HUES48 (cell line): ENCODE results near the gene CCL13.

ENCODE experiments used
- H3K27ac ChIP-seq: one replicate; pipeline ENCODE4 v1.7.0; 2013; ENCODE audit warnings: low read depth, low read length, inconsistent platforms
- H3K27me3 ChIP-seq: 2 replicates; pipeline ENCODE4 v1.6.1; 2013; ENCODE audit warnings: mild to moderate bottlenecking, low read length; ENCODE audit not compliant: control insufficient read depth, insufficient read depth
- H3K36me3 ChIP-seq: 2 replicates; pipeline ENCODE4 v1.6.1; 2013; ENCODE audit warnings: low read length; ENCODE audit not compliant: control insufficient read depth, insufficient read depth
- H3K4me1 ChIP-seq: 2 replicates; pipeline ENCODE4 v1.6.1; 2013; ENCODE audit warnings: mild to moderate bottlenecking, low read length; ENCODE audit not compliant: control insufficient read depth, insufficient read depth
- H3K4me3 ChIP-seq: 2 replicates; pipeline ENCODE4 v1.5.1; 2013; ENCODE audit warnings: mild to moderate bottlenecking, low read depth, low read length
- H3K9ac ChIP-seq: 2 replicates; pipeline ENCODE4 v1.6.1; 2013; ENCODE audit warnings: mild to moderate bottlenecking, low read depth, low read length, moderate library complexity
- H3K9me3 ChIP-seq: 2 replicates; pipeline ENCODE4 v1.6.1; 2013; ENCODE audit warnings: low read length; ENCODE audit not compliant: control insufficient read depth, insufficient read depth

Gene CCL13

DNA sequence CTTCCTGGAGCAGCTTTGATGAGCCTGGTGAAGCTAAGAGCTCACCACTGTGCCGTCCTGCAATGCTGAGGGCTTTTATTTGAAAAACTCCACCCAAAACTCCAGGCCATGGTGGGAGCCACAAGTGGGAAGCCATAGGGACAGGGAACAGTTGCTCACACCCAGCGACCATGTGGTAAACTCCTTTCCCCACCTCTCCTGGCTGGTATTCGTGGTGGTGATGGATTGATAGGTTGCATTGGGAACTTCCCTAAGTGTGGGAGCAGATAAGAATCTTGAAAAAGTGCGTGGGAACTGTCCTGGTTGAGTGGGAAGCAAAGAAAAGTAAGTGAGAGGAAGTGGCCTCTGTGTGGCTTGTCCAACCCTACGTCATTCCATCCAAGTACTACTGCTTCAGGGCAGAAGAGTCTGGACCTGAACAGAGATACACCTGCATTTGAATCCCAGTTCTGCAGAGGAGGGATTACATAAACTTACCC lies 6.9 kb downstream of the CCL13 start, which contains the start of gene CCL1:
Gene CCL1, minus strand, starts transcription at position 51 of the 479 bp plus-strand sequence. CDS start 72 bp downstream, outside the sequence.
- no peak within 1 kb of the TSS for H3K27ac ChIP-seq
- no peak within 1 kb of the TSS for H3K9ac ChIP-seq
- no peak within 1 kb of the TSS for H3K4me3 ChIP-seq
- H3K27me3 ChIP-seq = no peaks in the 10 kb centered on the region
- H3K36me3 ChIP-seq = no peaks in the 10 kb centered on the region
- no peaks in the 10 kb centered on the region for H3K4me1 ChIP-seq
- H3K9me3 ChIP-seq = no peaks in the 10 kb centered on the region

DNA sequence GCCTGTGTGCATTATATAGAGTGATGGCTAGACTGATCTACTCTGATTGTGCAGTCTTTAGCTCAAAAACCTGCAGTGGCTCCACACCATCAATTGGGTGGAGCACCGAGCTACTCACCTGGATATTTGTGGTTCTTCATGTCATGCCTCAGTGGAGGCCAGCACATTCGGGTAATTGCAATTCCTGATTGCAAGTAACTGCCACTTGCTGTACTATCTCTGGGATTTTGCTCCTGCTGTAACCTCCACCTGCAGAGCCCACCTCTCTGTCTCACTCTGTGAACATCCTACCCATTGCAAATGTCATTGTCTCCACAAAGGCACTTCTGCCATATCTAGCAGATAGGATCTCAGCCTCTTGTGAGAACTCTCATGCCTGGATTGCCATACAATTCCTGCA lies 8.5 kb downstream of the CCL13 start:
- no peaks in the 10 kb centered on the region for H3K9me3 ChIP-seq
- H3K36me3 ChIP-seq = no peaks in the 10 kb centered on the region
- H3K27me3 ChIP-seq = no peaks in the 10 kb centered on the region
- H3K4me3 ChIP-seq = no peak overlapping the region
- no peak overlapping the region for H3K27ac ChIP-seq
- no peak overlapping the region for H3K9ac ChIP-seq
- no peaks in the 10 kb centered on the region for H3K4me1 ChIP-seq

DNA sequence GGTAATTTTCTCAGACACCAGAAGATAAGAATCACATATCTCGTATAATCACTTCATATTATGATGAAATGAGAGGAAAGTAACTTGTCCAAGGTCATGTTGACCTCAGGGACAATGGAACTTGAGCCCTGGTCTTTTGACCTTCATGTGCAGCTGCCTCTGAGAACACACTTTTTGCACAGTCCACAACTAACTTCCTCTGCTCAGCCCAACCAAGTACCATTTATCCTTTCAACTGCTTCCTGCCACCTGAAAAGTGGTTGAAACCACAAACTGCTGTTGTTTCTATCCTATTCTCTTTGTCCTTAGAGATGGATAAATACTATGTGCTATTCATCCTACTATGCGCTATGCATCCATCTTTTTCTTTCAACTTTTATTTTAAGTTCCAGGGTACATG lies 9.1 kb downstream of the CCL13 start:
- H3K4me1 ChIP-seq = no peaks in the 10 kb centered on the region
- no peak overlapping the region for H3K4me3 ChIP-seq
- no peaks in the 10 kb centered on the region for H3K36me3 ChIP-seq
- no peak overlapping the region for H3K9ac ChIP-seq
- H3K9me3 ChIP-seq = no peaks in the 10 kb centered on the region
- H3K27ac ChIP-seq = no peak overlapping the region
- no peaks in the 10 kb centered on the region for H3K27me3 ChIP-seq

DNA sequence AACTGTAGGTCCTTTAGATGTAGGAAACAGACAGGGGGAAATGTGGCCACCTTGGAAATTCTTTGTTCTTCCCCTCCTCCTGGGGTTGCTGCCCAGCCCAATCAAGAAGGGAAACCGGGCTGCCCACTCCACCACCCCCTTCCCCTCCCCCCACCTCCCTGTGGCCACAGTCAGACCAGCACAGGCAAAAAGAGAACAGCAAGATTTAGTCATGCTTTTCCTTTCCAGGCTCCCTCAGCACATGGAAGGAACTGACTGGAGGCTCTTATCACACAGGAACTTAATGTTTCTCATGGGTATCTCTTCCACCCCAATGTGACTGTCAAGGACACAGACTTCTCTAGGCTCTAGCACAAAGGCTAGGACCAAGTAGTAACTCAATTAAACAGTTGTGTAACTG lies 9.7 kb downstream of the CCL13 start:
- Histone ChIP-seq H3K27ac (no peak overlapping the region), H3K27me3 (no peaks in the 10 kb centered on the region), H3K36me3 (no peaks in the 10 kb centered on the region), H3K9ac (no peak overlapping the region), H3K4me1 (no peaks in the 10 kb centered on the region), H3K4me3 (no peak overlapping the region), H3K9me3 (no peaks in the 10 kb centered on the region)

DNA sequence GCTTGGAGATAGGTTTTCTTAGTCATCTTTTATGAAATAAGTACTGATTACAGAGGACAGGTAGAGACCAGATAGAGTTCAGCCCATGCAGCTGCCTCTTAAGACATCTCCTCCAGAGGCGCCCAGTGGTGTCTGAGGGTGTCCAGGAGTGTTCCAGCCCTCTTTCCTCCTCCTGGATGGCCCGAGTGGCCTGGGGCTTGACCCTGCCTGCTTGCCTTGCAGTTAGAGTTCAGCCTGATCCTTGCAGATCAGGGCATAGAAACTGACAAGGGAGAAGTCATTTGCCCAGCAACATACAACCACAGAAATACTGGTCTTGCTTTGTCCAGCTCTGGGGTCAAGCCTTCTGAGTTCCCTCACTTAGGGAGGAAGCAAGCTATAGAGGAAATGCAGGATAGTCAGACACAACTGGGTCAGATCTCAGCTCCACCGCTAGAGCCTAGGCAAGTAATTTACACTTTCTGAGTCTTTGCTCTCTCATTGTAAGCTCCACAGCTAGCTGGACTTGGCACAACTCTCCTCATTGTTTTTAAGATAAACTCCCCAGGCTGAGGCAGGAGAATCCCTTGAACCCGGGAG lies 10.3 kb downstream of the CCL13 start:
- H3K9ac ChIP-seq = no peak overlapping the region
- H3K4me1 ChIP-seq = no peaks in the 10 kb centered on the region

DNA sequence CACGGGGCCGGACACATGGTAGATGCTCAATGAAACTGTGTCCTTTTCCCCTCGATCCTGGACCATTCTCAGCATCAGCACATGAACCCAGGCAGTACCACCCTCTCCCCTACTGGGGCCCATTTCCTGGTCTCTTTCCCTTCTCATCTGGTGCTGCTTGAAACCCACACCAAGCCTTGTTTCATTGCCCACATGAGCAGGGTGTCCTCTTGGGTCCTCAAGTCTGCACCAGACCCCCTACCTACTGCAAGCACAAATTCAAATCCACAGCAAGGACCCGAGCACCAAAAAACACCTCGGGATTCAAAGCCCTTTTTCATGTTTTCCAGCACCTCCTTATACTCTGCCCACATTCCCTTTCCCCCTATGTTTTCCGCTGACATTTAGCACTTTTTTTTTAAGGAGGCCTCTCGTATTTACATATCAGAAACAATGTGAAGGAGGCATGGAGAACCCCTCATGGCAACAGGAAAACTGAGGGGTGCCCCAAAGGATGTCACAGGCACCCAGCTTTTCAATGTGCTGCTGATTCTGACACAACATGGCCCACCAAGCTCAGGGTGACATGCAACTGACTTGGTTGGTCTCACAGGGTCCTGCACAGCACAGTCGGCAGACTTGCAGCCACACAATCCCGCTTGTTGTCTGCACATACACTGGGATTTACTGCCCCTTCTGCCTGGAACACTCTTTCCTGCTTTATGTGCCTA lies 11.4 kb downstream of the CCL13 start:
- Histone ChIP-seq H3K27ac (no peak overlapping the region), H3K9ac (no peak overlapping the region), H3K36me3 (no peaks in the 10 kb centered on the region), H3K4me3 (no peak overlapping the region), H3K9me3 (no peaks in the 10 kb centered on the region), H3K27me3 (no peaks in the 10 kb centered on the region), H3K4me1 (no peaks in the 10 kb centered on the region)

More for the DNA sequence above, 10.3 kb downstream of the CCL13 start:
- Histone ChIP-seq H3K9me3 (no peaks in the 10 kb centered on the region), H3K27me3 (no peaks in the 10 kb centered on the region), H3K4me3 (no peak overlapping the region), H3K36me3 (no peaks in the 10 kb centered on the region), H3K27ac (no peak overlapping the region)

DNA sequence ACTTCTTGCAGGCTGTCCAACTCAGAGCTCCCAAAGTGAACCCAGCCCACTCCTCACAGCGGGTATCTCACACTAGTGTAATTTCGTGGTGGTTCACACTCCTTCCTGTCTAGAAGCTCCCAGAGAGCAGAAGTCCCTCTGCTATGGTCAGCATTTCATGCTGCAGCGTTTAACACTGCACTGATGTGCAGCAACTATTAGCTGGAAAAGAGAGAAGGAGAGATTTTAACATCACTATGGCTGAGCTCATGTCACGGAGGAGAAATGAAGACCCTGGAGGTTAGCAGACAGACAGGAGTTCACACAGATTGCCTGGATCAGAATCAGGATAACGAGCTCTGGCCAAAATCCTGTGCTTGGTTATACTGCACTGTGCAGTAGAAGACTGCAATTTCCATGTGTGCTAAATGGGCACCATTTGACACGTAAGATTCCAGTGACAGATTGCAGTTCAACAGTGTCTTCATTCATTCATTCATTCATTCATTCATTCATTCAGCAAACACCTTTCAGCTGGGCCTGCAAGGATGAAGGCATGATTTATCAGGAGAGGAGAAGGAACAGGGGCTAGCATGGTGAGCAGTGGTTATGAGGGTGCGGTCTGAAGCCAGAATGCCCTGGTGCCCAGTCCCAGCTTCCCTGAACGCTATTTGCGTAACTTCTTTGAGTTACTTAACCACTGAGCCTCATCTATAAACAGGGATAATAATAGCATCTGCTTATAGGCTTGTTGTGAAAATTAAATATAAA lies 12.1 kb downstream of the CCL13 start:
- no peak overlapping the region for H3K9ac ChIP-seq
- no peaks in the 10 kb centered on the region for H3K4me1 ChIP-seq
- no peaks in the 10 kb centered on the region for H3K9me3 ChIP-seq
- no peaks in the 10 kb centered on the region for H3K27me3 ChIP-seq
- H3K27ac ChIP-seq = no peak overlapping the region
- no peak overlapping the region for H3K4me3 ChIP-seq
- H3K36me3 ChIP-seq = no peaks in the 10 kb centered on the region

DNA sequence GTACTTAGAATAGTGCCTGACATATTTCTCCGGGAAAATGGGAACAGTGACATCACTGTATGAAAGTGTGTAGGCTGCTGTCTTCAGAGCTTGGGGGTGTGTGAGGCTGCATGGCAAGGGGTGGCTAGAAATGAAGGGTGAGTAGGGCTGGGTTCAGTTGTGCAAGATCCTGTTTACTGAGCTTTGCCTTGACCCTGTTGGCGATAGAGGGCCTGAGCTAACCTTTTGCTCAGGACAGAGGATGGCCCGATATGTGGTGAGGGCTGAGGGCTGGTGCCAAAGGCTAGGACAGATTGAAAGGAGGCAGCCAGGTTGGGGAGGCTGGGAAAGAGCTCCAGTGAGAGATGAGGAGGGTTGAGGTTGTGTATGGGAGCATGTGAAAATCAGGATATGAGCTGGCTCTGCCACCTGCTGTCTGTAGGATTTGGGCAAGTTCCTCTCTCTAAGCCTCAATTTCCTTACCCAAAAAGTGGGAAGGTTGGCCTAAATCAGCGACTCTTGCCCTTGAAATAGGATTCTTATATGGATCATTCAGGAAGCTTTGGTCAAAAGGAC lies 12.7 kb downstream of the CCL13 start:
- no peaks in the 10 kb centered on the region for H3K4me1 ChIP-seq
- H3K36me3 ChIP-seq = no peaks in the 10 kb centered on the region
- no peak overlapping the region for H3K27ac ChIP-seq
- H3K9ac ChIP-seq = no peak overlapping the region
- no peaks in the 10 kb centered on the region for H3K9me3 ChIP-seq
- H3K27me3 ChIP-seq = no peaks in the 10 kb centered on the region
- H3K4me3 ChIP-seq = no peak overlapping the region

DNA sequence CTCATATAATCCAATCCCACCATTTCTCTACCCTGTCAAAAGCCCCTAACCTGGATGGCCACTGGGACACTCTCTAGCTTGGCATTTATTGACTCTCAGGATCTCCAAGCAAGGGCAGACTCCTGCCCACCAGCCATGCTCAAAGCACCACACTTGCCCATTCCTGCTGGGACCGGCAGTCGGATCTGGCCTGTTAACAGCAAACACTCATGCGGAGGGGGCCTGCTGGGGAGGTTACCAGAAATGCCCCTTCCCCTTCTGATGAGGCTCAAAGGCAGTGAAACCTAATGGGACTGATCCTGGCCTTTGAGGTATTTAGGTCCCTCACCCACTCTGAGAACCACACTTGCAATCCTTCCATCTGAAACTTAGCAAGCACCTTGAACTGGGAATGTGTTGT lies 13.3 kb downstream of the CCL13 start:
- Histone ChIP-seq H3K4me3 (no peak overlapping the region), H3K27ac (no peak overlapping the region), H3K36me3 (no peaks in the 10 kb centered on the region), H3K9me3 (no peaks in the 10 kb centered on the region), H3K4me1 (peaks cover 2% of the 10 kb centered on the region), H3K9ac (no peak overlapping the region), H3K27me3 (no peaks in the 10 kb centered on the region)

DNA sequence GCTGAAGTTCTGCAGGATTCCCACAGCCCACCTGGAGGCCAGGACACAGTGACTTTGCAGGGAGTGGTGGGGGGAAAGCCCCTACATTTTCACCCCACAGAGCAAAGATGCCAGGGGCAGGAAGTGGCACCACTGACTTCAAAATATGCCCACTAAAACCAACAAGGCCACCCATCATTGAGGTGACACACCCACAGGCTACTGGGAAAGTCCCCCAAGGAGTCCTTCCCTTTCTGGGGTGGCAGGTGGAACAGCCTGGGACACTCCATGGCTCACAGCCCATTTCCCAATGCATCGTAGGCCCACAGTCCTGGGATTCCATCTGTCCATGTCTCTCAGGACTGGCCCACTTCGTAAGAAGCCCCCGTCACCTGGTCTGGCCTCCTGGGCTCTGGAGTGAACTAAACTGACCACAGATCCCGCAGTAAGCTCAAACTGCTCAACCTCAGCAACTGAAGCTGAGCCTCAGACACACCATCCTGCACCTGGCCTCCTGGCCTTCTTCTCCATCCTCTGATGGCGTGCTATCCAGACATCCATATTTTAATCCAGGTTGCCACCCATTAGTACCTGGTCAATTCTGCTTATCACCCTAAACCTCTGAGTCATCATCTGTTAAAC lies 14.2 kb downstream of the CCL13 start:
- Histone ChIP-seq H3K27ac (no peak overlapping the region), H3K9me3 (no peaks in the 10 kb centered on the region), H3K4me1 (peaks cover 4% of the 10 kb centered on the region), H3K27me3 (no peaks in the 10 kb centered on the region), H3K36me3 (no peaks in the 10 kb centered on the region), H3K9ac (no peak overlapping the region), H3K4me3 (no peak overlapping the region)
